GM12874 (cell line): ENCODE results near the gene SLC34A1.
A peak's percentile ranks its signal among the peaks of the same experiment; 100 is the strongest.

Source experiments
- TF ChIP-seq, protein P1 (sequence below): IDR thresholded peaks from 2 replicates; pipeline ENCODE4 v1.5.1; 2011; ENCODE audit warnings: low read depth, mild to moderate bottlenecking, control low read depth, low read length, moderate library complexity; ENCODE audit not compliant: insufficient read depth

The SLC34A1 gene

GRCh38 chr5:177445052-177445916, 61.0 kb downstream of the SLC34A1 start:
- TF ChIP-seq, protein P1, sequence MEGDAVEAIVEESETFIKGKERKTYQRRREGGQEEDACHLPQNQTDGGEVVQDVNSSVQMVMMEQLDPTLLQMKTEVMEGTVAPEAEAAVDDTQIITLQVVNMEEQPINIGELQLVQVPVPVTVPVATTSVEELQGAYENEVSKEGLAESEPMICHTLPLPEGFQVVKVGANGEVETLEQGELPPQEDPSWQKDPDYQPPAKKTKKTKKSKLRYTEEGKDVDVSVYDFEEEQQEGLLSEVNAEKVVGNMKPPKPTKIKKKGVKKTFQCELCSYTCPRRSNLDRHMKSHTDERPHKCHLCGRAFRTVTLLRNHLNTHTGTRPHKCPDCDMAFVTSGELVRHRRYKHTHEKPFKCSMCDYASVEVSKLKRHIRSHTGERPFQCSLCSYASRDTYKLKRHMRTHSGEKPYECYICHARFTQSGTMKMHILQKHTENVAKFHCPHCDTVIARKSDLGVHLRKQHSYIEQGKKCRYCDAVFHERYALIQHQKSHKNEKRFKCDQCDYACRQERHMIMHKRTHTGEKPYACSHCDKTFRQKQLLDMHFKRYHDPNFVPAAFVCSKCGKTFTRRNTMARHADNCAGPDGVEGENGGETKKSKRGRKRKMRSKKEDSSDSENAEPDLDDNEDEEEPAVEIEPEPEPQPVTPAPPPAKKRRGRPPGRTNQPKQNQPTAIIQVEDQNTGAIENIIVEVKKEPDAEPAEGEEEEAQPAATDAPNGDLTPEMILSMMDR: no peak

DNA sequence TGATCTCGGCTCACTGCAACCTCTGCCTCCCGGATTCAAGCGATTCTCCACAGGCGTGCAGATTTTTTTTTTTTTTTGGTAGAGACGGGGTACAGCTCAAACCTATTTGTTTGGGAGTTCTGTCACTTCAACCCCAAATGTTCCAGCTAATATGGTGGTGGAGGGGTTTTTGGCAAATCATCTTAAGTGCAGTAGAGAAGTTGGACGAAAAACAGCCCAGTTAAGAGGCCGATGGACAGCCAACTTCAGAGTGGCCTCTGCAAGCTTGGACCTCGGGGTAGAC, 61.6 kb downstream of the SLC34A1 start:
- TF ChIP-seq, protein P1: no peak

- TF ChIP-seq, protein P1: 0 out of 2 replicates have a peak, but pooled peaks have one; percentile 11
Observed at GRCh38 chr5:177446200-177447065, 62.2 kb downstream of the SLC34A1 start, which contains the start of gene PRR7. TSS of gene PRR7 (plus strand) at chr5:177446814. CDS start at chr5:177455068, 8,254 bp downstream.

GRCh38 chr5:177447066-177447610, 62.9 kb downstream of the SLC34A1 start:
- TF ChIP-seq, protein P1: no peak

DNA sequence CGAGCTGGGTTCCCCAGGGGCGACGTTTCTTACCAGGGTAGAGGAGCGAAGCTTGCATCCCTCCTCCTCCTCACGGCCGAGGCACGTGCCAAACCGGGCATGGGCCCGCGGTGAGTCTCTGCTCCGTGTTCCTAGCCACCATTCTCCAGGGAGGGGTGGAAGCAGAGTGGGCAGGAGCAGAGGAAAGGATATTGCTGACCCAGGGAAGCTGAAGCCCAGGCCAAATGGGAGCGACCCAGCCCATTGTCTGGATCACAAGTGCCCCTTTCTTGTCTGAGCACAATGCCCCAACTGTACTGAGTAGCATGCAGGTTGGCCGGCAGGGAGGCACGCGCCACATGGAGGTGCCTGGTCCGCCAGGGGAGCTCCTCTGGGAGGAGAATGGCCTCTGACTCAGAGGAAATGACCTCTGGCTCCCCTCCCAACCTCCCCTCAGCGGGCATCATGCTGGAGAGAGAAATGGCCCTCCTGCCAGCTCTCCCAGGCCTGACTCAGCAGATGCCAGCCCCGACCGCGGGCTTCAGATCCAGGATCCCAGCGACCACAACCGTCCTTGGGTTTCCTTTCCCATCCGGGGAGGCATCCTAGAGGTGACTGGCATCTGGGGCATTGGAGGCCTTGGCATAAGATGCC, 63.5 kb downstream of the SLC34A1 start:
- TF ChIP-seq, protein P1: no peak
